SH-SY5Y (cell line): ENCODE results near the gene ANKRD12.

Source experiments
- GATA2 ChIP-seq: IDR thresholded peaks from 2 replicates; pipeline ENCODE4 v1.6.1; 2011; ENCODE audit warnings: mild to moderate bottlenecking, low read depth, low read length
- GATA3 ChIP-seq: IDR thresholded peaks from 2 replicates; pipeline ENCODE4 v1.6.1; 2011; ENCODE audit warnings: low read depth, mild to moderate bottlenecking, low read length, moderate library complexity

DNA sequence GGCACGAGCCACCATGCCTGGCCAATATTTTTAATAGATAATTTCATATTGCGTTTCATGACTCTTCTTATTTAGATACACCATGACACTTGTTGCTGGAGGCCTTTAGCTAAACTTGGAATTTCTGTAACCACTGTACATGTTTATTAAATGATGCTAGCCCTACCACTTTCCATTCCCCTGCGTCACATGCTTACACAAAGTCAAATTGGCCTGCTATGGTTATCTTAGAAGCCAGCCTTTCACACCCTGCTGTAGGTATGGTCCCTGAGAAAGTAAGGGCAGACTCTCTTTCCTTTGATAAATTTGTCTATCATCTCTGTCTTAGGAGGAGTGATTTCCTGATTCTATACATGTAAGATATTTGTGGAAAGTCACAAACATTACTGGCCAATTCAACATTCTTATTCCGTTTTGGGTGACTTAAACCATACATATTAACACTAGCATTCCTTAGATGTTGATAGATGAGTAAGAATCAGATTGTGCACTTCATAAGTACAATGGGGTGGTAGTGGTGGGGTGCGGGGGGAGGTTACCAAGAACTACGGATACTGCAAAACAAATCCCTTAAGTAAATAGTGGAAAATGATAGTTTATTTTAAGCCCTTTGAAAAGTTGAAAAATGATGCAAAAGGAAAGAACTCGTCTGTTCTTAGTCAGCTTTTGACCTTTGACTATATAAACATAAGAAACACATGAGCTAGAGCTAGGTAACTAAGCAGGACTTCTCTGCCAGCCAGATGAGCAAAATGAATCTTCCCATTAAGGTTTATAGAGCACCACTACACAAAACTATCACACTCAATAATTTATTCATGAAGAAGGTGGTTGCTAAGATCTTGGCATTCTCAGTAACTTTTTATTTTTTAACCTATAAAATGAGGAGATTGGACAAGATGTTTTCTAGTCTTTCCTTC, 42.0 kb upstream of the ANKRD12 start:
- TF ChIP-seq GATA3 (no peak), GATA2 (no peak)
